Kasumi-1 (cell line): ENCODE results near the gene ANKRA2.
"Not testable (repeated sequence)": the region's sequence is repeated elsewhere in the genome, so short reads cannot be mapped to it uniquely, and the experiment has no call there.

ENCODE experiments used
- DNase-seq, 2 experiments: peaks; one replicate each; lab custom pipeline; 2025; lab: John Stamatoyannopoulos, UW

ANKRA2 gene

DNA sequence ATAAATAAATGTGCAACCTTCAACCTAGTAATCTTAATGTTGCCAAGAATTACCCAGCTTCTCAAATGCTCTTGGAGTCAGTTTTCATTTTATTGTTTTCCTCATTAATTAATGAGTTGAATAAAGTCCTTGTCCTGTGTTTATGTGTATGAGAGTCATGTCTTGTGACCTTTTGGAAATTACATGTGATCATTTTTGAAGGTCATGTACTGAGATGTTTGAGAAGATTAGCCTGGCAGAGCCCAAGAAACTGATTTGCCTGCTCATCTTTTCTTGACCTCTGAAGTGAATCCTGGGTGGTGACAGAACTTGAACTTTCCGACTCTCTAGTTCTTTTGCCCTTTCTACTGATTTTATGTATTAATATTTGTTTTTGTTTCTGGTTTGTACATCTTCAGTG is 15.4 kb downstream of the ANKRA2 start:
- DNase-seq: no peak

DNA sequence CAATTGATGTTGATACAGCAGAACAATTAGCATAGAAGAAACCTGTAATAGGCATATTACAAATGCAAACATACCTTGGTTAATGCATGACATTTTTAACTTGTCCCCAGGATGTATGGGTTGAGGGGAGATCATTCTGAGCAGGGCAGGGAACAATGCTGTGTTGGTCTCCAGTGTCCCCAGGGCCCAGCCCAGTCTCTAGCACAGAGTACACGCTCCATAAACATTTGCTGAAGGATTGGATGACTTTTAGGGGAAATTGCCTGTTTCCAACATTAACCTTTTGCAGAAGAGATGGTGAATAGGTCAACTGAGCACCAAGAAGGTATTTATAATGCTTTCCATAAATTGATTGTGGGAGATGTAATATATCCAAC is 20.0 kb downstream of the ANKRA2 start:
- DNase-seq: no peak

DNA sequence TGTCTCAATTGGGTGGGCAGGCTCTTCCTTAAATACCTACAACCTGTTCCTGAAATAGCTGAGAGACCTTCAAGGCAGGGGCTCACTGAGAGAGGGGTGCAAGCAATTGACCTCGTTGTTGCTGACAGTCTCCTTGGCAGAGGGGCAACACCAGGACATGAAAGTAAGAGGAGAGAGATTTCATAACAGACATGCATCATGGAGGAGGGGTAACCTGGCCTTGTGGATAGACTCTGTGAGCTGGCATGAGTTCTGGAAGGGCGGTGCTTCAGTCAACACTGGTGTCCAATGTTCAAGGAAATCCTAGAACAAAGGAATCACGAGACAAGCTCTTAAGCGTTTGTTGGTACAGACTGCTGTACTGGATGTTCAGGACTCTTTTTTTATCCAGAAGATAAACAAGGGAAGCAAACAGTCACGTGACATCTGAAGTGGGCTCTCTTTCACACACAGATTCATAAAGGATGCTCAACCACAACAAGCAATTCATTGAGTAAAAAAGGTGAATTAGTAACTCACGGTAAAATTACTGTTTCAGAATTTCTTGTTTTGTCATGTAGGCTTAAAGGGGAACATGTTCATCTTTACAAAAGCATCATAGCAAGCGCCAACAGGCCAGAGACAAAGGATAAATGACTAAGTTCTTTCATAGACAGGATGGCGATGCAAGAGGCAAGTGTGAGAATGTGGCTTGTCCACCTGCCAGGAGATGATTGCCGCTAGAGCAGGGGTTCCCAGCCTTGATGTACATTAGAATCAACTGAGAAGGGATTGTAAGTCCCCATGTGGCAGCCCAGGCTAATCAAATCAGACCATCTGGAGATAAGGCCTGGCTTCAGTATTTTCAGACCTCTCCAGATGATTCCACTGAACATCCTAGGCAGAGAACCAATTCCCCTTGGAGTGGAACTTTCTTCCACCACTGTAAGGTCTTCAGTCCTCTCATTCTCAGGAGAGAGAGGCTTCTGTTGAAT is 20.7 kb downstream of the ANKRA2 start:
- DNase-seq: no peak

DNA sequence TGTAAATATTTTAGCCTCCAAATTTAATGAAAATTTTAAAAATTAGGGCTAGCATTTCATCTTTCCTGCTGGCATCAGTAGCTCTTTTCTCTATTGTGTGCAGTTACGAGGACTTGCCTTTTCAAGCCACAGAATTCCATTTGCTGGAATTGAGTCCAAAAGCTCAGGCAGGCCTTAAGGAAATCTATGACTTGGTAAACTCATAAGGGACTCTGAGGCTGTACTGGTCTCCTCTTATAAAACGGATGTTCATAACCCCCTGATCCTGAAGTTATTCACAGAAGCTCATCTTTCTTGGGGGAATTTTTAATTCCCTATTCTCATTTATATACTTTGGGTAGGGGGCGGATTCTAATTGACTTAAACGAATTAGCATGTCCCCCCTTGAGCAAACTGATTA is 23.4 kb downstream of the ANKRA2 start:
- DNase-seq: no peak

DNA sequence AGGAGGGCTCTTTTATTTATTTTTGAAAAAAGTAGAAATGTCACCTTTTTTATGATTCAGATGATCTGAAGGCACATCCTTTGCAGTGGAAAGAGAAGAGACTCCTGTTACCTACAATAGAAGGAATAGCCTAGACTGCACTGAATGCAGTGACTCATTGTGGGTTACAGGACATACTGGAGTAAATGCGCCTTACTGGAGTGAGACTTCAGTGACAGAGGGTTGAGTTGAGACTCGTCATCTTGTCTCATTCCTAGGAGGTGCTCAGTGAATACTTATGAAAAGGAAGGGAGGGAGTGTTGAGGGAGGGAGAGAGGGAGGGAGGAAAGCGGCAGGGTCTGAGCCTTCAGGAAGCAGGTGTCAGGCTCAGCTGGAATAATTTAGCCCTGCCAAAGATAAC is 25.2 kb downstream of the ANKRA2 start:
- DNase-seq: peak in 1 of 2 experiments; percentile 2

DNA sequence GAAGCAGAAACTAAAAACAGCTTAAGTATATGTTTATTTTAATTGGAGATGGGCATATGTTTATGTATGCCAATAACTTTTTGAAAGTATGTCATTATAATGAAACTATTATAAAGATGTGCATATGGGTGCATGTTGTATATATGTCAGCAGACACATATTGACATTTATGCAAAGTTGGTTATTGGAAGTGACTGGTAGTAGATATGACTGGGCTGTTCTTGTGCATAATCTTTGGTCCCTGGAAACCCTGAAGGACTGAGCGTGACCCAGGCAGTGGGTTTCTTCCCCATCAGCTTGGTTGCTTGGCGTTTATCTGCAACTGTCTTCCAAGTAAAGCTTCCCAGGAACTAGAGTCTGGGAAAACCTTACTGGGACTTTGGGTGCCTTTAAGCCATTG is 25.7 kb downstream of the ANKRA2 start:
- DNase-seq: no peak

DNA sequence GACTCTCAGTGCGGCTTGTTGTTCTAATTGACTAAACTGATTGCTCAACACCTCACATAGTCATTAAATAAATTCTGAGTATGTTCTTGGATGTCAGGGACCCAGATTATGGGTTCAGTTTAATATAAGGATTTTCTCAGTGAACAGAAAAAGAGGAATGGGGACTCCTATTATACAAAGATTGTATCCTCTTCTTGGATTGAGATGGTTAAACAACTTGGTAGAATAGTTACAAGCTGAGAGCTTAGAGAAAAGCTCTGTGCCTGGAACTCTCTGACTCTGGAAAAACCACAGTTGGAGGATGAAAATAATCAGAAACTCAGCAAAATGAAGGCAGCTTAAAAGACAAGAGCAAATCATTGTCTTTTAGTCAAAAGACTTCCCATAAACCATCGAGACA is 30.5 kb downstream of the ANKRA2 start:
- DNase-seq: no peak

DNA sequence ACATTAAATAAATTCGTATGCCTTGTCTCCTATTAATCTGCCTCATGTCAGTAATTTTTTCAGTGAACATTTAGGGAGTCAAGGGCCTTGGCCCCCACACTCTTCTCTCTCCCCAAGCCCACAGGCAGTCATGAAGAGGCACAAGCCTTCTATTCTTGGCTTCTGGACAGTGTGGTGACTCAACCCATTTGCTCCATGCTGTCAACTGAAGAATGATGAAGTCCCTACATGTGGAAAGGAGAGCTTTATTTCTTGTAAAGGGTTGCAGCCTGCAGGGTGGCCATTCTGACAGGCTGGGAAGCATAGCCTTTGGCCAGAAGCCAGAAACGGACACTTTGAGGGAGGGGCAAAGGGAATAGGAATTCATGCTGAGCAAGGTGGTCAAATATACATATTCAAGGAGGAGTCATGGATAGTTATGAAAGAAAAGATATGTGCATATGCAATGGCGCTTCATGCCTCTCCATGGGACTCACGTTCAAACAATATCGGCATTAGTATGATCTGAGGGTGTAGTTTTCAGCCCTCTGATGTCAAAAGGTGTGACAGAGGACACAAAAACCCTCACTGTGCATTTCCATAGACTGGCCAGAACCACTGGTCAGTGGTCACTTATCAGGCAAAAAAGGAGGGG is 31.3 kb downstream of the ANKRA2 start:
- DNase-seq: no peak

DNA sequence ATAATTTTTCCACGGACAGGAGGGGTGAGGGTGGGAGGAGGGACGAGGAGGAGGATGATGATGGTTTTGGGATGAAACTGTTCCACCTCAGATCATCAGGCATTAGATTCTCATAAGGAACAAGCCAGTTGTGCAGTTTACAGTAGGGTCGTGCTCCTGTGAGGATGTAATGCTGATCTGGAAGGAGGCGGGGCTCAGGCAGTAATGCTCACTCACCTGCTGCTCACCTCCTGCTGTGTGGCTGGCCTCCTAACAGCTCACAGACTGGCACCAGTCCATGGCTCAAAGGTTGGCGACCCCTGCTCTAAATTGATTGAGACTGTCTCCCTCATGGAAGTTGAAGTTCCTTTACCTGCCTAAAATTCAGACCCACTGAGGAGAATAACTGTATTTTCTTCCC is 33.2 kb downstream of the ANKRA2 start:
- DNase-seq: no peak

DNA sequence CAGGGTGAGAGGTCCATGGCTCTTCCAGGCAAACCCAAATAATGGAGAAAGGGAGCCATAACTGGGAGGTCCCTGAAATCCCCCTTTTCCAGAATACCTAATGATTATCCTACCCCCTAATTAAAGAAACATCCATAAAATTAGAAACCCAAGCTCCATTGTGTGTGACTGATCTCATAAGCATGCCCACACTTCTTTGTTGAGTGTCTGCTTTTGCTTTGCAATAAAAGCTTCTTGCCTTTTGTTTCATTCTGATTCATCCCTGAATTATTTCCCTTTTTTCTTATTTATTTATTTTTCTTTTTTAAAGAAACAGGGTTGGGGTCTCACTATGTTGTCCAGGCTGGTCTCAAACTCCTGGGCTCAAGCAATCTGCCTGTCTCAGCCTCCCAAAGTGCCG is 34.1 kb downstream of the ANKRA2 start:
- DNase-seq: no peak

DNA sequence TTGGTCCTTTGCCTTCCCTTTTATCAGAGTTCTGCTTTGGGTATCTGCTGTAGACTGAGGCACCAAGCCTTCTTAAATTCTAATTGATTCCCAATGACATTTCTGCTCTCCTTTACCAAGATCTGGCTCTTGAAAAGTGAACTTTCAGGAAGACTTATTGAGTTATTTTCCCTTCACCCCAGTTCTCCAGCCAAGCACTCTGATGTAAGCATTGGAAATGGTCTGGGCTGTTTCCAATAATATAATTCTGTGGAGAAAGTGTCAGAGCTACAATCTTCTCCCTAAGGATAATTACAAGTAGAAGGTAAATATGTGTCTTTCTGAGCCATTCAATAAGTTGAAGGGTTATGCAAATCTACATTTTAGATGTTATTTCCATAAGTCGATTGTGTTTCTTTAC is 36.4 kb downstream of the ANKRA2 start:
- no peak for DNase-seq

DNA sequence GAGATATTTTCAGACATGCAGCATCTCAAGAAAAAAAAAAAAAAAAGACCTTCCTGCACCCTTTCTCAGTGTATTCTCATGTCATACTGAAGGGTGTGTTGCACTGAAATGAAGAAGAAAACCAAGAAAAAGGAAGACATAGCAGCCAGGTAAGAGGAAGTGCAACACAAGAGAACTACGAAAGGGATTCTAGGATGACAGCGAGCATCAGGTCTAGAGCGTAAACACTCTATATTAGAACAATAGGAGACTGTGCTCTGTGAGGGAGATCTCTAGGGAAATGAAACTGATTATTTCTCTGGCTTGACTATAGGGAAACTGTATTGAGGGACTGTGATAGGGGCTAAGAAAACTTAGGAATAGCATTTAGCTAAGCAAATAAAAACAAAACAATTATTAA is 37.2 kb downstream of the ANKRA2 start:
- DNase-seq: no peak

DNA sequence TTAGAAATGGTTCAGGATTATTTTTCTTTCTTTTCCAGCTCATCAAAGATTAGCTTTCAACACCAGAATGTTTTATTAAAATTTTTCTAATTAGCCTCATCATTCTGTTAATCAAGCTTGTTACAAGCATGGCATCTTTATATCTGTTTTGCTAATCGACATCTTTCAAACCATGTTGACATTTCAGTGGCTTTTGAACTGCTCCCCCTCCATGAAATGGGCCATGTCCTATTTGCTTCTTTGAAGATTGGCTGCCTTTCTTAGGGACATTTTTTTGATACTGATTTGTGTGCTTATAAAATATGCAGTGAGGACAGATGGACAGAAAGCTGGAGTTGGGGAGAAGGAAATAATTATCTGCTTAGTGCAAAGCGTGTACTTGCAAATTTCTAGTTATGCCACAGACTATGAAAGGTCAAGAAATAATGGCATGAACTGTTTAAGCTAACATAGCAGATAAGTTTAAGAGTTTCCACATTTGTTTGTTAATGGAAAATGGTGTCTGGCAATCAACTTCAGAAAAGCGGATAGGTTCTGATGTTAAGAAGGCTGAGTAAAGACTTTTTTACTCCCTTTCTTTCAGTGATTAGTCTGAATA is 39.7 kb downstream of the ANKRA2 start:
- DNase-seq: no peak

DNA sequence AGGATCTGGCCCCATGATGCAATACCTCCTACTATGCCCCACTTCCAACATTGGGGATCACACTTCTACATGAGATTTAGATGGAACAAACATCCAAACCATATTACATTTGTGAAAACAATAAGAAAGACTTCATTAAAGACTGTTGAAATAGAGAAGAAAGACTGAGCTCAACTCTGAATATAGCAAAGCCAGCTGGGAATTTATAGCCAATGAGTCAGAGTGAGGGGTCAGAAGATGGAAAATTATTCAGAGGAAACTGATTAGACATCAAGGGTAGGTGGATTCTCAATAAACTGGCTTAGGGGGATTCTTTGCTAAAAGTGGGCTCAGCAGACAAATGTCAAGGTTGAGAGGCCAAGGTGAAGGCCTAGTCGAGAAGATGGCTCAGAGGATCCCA is 41.6 kb downstream of the ANKRA2 start:
- no peak for DNase-seq

DNA sequence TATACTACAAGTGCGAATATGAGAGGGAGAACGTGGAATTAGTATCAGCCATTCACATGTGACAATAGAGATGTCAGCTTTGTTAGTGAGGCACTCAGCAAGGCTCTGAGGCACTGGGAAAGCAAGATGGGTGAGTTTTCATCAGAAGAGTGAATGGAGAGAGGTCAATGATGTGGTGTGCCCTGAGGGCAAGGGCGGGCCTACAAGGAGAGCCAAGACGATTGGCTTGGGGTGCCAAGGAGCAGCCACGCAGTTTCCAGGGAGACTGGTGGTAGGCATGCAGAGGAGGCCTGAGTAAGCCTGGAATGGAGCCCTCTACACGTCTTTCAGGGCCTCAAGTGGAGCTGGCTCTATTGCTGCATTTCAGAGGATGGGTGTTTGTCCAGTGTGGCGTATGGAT is 42.5 kb downstream of the ANKRA2 start:
- DNase-seq: no peak

DNA sequence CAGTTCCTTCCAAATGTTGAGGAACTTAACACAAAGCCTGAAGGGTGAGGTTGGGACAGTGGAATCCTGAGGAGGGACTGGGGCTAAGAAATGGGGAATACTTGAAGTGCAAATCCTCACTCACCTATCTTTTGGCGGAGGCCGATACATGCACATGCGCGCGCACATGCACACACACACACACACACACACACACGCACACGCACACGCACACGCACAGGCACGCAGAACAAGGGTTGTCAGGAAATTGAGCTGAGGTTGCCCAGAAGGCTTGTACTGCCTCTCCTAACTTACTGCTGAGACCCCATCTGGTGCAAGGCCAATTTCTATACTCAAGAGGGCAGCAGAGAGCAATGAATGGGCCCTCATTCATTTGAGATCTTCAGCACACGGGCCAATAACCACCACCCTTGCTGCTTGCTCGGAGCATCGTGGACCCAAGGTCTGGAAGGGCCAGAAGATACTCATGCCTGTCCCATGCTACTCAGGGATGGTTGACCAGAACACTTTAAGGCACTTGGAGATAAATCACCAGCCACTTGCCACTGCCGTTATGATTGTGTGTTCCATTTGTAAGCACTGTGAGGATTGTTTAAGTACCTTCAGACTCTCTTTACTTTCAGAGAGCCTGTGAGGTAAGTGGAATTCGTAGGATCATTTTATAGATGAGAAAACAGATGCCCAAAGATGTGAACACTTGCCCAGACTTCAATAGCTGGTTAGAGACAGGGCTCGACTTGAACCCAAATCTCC is 45.7 kb downstream of the ANKRA2 start:
- DNase-seq: peak; percentile 92 to 93

DNA sequence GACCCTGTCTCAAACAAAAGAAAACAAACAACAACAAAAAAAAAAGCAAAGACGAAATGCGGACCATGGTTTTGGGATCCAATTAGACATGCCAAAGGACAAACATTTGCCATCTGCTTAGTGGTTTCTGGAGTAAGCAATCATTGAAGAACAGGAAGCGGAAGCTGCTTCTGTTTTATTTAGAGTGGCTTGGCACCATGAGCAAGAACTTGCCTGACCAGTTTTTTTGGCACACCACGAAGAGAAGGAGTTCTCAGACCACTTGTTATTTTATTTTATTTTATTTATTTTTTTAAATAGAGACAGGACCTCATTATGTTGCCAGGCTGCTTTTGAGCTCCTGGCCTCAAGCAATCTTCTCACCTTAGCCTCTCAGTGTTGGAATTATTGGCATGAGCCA is 50.2 kb downstream of the ANKRA2 start:
- peak in 1 of 2 experiments; percentile 7 for DNase-seq

DNA sequence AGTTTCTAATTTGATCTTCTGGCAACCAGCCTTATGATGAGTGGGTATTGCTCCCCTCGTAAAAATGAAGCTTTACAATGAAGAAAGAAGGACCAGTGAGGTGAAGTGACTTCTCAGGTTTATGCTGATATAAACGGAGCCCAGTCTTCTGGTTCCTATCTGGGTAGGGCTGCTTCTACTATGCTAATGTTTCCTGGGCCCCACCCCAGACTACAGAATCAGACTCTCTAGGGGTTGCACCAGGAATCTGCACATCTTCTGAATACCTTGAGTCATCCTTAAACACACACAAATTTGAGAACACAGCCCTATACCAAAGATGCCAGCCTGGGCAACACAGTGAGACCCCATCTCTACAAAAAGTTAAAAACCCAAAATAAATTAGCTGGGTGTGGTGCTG is 51.0 kb downstream of the ANKRA2 start:
- DNase-seq: no peak

DNA sequence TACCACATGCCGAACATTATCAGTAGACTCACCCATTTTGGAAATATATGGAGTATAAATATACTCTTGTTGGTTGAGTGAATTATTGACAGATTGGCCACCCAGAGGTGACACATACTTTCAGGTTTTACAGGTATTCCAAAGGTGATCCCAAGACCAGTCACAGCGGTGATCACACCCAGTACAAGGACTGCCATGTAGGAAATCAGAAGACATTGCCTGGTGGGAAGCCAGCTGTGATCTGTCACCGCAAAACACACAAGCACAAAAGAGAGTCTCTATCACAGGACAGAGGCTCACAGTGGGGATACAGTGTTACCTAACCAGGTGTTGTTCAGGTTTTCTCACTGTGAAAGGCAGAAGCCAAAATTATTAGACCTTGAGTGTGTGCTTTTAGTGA is 51.4 kb downstream of the ANKRA2 start:
- DNase-seq: no peak

DNA sequence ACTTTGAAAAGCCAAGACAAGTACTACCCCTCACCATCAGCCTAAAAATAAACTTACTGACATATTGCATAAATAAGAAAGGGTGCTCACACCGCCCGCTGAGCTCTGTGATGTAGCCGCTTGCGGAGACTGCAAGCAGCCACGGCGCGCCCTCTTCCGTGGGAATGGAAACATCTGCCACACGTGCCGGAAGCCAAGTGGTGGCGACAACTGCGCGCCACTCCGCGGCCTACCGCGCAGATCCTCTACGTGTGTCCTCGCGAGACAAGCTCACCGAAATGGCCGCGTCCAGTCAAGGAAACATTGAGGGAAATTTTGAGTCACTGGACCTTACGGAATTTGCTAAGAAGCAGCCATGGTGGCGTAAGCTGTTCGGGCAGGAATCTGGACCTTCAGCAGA is 56.9 kb downstream of the ANKRA2 start:
- not testable (repeated sequence) for DNase-seq

DNA sequence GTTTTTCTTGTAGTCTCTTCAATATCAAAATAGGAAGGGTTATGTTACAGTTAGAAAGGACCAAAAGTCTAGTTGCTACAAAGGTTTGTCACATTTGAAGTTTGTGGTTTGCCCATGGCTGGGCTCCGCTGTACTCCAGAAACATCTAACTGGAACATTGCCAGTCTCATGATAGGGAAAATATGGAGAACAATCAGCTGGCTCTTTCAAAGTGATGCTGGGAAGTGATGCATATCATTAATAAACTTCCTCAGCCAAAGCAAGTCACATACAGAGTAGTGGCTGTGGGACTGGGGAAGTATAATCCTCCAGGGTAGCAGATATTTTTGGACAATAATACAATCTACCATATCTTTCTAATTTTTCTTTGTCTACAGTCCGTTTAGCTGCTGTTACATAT is 58.4 kb downstream of the ANKRA2 start:
- no peak for DNase-seq

DNA sequence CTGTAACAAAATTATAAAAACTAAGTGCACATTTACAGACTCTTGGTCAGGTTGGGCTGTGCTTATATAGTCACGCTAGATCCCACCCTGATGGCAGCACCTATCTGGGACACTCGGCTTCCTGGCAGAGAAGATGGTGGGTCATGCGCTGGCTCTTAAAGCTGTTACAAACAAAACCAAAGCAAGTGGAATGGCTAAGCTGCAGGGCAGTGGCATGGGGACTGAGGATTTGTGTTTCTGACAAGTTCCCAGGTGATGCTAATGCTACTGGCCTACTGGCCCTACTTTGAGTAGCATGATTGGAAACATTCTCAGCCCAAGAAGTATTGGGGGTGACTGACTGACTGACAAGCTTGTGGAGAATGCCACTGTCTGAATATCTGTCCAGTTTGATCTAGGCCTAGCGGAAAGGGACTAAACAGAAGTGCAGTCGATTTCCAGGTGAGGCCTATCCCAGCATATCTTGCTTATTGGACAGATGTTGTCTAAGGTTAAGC is 58.9 kb downstream of the ANKRA2 start:
- DNase-seq: no peak
